HG02759 (cell line): ENCODE results near the gene FBXO40.
A peak's percentile ranks its signal among the peaks of the same experiment; 100 is the strongest.
"Not testable (repeated sequence)": the region's sequence is repeated elsewhere in the genome, so short reads cannot be mapped to it uniquely, and the experiment has no call there.

ENCODE experiments used
- ATAC-seq: cut with Tn5 transposase; IDR thresholded peaks from one replicate; pipeline ENCODE4 v1.9.1; 2021; ENCODE audit warnings: mild to moderate bottlenecking, moderate library complexity; ENCODE audit not compliant: unreplicated experiment

The FBXO40 gene, protein sequence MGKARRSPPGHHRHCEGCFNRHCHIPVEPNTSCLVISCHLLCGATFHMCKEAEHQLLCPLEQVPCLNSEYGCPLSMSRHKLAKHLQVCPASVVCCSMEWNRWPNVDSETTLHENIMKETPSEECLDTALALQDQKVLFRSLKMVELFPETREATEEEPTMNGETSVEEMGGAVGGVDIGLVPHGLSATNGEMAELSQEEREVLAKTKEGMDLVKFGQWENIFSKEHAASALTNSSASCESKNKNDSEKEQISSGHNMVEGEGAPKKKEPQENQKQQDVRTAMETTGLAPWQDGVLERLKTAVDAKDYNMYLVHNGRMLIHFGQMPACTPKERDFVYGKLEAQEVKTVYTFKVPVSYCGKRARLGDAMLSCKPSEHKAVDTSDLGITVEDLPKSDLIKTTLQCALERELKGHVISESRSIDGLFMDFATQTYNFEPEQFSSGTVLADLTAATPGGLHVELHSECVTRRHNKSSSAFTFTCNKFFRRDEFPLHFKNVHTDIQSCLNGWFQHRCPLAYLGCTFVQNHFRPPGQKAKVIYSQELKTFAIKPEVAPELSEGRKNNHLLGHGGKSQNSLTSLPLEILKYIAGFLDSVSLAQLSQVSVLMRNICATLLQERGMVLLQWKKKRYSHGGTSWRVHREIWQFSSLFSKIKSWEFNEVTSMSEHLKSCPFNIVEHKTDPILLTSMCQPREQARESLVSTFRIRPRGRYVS

DNA sequence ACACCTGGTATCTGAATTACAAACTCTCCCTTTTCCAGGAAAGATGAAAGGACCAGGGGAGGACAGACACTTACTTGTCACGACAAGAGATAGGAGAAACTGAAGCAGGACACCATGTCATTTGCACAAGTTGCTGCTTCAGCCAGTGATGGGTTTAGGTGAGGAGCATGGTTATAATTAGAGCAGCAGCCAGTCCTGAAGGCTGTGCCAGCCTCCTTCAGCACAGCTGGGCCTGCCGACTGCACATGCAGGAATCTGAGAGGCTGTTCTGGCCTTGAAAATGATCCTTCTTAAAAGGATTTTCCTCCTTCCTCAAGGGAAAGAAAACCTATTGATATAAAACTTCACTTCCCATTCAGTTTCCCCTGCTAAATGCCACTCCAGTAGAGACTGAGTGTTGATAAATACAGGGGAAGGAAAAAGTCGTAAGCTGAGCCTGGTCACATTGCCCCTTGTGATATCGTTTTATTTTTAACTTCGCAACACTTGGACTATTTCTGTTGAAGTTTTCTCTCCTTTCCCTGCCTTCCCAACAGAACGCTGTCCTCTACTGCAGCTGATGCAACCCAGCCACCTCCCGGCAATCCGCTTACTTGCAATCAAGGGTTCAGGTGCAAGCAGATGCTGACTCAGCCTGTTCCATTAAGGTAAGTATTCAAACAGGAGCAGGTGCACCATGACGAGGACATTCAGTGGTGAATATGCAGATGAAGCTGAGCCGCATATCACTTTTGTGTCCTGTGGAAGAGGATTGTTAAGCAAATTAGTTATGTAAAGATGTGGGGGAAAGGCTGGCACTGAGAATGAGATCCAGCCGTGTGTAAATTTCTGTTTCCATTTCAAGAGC, at the start of gene FBXO40:
TSS of gene FBXO40 (plus strand) at position 524 of the 847 bp plus-strand sequence. CDS start 27,197 bp downstream, outside the sequence.
- peak; percentile 61 for ATAC-seq

DNA sequence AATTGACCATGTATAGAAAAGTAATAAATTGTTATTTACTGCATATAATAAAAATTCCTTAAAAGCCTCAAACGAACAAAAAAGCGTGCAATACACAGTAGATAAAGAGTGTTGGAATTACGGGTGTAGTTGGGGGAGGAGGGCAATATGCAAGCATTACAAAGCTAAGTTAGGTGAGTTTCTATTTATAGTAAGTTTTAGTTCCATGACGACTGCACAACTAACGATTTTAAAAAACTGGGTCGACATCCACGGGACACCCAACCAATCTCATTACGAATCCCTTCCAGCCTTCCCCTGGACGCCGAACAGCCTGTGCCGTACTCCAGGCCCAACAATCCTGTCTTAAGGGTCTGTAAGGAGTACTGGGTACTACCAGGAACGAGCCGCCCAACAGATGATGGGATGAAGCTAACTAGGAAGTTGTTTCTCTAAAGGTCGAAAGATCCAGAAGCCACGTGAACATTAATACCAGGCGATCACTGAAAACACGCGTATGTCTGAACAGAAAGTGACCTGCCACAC, 48.1 kb upstream of the FBXO40 start:
- ATAC-seq, result peak; percentile 0

DNA sequence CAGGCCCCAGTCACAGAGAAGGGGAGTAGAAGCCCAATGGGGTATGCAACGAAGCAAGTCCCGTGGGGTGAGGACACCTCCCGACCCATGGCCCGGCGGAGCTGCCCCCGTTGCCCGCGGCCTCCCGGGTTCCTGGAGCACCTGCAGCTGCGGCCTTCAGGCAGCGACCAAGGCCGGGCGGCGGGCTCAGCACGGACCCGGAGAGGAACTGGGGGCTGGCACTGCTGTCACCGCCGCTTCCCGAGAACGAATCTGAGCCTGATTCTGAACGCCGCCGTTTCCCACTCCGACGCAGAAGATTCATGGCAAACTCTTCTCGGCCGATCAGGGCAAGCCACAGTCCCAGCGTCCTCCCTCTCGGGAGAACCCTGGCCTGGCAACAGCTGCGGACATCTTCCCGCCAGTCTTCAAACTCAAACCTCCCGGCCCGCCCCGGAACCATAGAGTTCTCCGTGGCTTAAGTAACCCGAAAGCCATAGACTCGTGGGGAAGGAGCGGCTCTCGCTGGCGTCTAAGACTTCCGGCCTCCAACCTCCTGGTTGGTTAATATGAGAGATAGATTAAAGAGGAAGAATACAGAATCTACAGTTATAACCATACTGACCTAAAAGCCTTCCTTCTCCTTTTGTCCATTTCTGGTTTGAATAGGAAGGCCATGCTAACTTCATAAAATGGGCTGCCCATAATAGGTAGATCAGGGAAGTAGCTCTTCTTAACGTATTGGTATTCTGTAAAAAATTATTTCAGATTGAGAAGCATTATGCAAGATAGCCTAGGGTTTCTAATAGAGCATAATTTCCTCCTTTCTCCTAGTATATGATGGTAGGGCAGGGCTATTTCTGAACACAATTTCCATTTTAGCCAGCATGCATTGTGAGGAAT, 47.4 kb upstream of the FBXO40 start, which contains the start of gene POLQ:
TSS of gene POLQ (minus strand) at position 415 of the 882 bp plus-strand sequence. CDS start at position 304, 111 bp downstream.
- peak; percentile 86 for ATAC-seq

DNA sequence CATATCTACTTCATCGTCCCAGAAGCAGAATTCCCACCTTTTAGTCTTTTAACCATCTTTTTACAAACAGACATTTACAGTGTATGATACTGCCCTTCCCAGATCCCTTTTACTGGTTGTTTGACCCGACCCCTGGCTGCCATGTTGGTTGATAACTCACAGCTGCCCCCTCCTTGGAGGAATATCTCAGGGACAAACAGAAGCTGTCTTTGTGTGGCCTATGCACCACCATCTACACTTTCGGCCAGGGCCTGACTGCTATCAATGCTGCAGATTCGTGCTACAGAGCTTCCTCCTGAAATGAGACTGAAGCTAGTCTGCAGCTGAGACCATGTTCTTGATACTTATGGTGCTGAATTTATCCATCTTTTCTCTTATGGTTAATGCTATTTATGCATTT, 40.8 kb upstream of the FBXO40 start:
- ATAC-seq, result no peak

DNA sequence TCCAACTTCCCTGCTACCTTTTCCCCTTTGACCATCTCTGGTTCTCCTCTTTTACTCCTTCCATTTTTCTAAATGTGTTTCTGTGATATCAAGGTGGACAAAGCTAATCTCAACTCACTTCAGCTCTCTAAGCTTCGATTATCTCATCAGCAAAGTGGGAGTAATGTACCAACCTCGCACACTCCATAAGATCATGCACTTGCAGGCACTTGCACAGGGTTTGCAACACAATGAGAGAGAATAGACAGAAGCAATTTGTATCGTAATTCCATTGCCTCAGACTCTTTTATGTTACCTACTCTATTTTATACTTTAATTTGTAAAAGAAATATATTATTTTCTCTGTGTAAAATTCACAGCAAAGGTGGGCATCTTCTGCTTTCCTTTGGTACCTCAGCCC, 40.4 kb upstream of the FBXO40 start:
- no peak for ATAC-seq

DNA sequence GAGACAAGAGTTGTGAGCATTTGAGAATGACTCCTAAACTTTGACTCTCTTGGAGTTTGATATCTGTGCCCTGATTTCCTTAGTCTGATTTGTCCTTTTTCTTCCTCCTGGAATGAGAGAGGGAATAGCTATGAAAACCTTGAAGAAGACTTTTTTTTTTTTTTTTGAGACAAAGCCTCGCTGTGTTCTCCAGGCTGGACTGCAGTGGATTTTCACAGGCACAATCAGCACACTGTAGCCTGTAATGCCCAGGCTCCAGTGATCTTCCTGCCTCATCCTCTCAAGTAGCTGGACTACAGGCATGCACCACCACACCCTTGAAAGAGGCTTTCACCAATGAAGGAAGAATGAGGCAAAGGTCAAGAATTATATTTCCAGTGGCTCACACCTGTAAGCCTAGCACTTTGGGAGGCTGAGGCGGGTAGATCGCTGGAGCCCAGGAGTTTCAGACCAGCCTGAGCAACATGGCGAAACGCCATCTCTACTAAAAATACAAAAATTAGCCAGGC, 35.7 kb upstream of the FBXO40 start:
- no peak for ATAC-seq

DNA sequence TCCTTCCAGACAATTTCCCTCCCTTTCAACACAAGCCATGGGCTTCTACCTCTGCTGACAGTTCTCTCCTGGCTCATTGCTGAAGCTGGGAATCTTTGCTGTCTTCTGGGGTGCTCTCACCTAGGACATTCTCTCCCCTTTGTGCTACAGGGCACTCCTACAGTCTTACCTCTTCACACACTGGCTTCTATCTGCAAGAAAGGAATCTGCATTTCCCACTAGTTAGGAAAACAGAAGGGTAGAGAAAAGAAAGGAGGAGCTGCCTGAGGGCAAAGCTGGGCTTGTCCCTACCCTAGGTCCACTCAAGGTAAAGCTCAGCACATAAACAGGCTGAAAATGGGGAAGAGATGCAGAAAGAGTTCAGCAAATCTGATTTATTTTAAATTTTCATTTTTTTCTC, 31.0 kb upstream of the FBXO40 start:
- ATAC-seq, result no peak

DNA sequence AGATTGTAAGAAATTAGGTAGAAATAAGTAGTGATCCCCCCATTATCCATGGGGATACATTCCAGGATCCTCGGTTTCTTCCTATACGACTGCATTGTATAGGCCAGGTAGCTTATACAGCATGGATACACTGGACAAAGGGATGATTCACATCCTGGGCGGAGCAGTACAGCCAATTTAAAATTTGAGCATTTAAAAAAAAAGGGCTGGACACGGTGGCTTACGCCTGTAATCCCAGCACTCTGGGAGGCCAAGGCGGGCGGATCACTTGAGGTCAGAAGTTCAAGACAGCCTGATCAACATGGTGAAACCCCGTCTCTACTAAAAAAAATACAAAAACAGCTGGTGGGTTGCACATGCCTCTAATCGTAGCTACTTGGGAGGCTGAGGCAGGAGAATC, 26.4 kb upstream of the FBXO40 start:
- ATAC-seq, result no peak

DNA sequence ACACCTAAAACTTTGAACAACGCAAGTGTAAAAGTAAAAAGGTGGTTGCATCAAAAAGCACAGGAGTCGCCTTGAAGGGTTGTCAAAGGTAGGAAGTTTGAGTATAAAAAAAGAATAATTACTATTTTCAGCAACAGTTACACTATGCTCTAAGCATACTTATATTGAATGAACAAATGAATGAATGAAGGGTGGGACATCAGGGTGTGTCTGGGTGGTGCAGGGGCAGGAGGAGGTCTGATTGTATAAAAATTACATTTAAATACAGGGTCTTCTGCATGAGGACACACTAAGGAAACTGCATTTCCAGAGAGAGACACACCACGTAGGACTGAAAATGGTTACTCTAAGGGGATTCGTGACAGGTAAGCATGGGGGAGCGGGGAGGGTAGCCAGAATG, 25.5 kb upstream of the FBXO40 start, which contains the start of gene ARGFX:
TSS of gene ARGFX (plus strand) at position 301 of the 400 bp plus-strand sequence. CDS start 2,765 bp downstream, outside the sequence.
- ATAC-seq, result no peak

DNA sequence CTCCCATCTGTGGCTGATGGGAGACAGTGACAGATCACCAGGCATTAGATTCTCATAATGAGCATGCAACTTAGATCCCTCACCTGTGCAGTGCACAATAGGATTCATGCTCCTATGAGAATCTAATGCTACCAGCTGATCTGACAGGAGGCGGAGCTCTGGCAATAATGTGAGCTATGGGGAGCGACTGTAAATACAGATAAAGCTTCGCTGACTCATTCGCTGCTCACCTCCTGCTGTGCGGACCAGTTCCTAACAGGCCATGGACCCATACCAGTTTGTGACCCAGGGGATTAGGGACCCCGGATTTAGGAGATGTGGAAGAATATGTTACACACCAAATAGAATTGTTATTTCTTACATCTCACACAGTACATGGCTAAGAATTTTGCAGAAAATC, 18.7 kb upstream of the FBXO40 start:
- ATAC-seq, result no peak

DNA sequence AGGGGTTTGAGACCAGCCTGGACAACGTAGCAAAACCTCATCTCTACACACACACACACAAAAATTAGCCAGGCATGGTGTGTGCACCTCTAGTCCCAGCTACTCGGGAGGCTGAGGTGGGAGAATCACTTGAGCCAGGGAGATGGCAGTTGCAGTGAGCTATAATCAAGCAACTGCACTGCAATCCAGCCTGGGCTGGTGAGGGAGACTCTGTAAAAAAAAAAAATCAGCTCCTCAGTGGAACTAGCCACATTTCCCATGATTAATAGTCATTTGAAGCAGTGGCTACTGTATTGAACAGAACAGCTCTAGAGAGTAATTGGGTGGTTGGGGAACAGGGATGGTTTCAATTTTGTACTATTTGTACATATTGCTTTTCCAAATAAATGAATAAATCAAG, 11.5 kb upstream of the FBXO40 start:
- no peak for ATAC-seq

DNA sequence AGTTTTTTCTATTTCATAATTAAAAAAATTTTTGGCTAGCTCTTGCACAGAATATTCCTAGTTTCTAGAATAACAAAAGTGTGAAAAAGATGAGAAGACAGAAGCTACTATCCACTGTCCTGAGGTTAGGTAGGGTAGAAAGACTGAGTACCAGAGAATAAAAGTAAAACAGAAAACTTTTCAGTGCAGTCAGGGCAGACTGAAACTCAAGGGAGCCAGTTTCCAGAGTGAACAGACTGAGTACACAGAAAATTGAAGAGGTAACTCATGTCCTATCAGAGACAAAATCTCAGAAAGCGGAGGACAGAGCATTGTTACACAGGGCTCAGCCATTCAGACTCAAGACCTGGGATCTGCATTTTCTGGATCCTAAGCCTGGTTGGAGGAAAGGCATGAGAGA, 8.8 kb upstream of the FBXO40 start:
- ATAC-seq, result no peak

DNA sequence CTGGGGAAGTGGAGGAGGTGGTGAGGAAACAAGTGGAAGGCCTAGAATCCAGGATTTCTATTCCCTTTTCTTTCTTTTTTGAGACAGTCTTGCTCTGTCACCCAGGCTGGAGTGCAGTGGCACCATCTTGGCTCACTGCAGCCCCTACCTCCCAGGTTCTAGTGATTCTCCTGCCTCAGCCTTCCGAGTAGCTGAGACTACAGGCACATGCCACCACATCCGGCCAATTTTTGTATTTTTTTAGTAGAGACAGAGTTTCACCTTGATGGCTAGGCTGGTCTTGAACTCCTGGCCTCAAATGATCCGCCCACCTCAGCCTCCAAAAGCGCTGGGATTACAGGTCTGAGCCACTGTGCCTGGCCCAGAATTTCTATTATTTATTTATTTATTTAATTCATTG, 627 bp downstream of the FBXO40 start:
- not testable (repeated sequence) for ATAC-seq

DNA sequence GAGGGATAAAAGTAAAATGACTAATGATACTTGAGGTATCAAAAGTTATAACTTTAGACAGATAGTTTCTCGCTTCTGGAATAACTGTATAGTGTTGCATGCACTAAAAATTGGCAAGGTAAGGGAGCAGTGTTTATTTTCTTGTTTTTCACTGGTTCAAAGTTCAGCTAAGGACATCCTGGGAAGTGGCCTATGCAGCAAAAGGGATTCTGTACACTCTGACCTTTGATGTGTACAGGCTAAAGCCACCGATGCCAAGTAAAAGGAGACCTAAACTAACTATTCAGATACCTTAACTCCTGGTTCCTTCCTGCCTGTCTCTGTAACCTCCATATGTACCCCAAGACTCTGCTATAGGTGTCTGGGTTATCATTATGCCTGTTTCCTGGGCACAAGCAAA, 1.7 kb downstream of the FBXO40 start:
- no peak for ATAC-seq

DNA sequence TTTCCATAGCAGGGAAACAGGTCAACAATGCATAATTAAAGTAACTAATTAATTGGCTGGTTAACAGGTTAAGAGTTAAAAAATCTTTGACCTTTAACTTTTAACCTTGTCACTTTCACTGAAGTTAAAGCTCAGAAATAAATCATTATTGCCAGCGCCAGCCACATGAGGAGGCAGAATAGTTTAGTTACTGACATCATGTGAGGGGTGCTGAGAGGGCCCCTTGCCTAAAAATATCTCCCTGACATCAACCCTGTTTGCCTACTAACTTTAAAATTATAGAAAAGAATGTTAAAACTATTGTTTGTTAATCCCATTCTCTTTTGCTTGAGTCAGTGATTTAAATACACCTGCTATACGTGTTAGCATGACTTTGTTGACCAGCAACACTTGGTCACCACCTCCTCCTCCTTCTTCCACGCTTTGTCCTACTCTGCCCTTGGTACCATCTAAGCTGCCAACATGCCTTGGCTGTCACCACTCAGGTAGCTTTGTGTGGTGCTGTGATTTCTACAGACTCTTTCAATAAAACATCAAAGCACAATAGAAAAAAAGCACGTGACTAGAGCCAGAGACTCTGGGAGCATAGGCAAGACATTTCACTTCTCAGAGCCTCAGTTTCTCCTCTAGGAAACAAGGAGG, 2.7 kb downstream of the FBXO40 start:
- no peak for ATAC-seq

DNA sequence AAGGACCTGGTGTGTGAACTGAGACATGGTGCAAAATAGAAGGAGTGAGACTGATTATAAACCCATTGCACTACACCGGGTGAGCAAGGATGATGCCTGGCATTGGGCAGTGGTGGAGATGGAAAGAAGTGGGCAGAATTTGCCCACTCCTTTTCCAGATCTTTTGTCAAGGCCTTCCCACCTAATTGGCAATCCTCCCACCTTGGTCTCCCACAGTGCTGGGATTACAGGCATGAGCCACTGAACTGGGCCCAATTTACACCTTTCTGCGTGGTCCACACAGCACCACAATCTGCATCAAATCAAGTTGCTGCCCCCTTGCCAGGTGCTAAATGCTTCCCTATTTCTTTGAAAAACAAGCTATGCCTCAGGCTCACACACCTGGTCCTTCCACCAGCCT, 5.4 kb downstream of the FBXO40 start:
- ATAC-seq, result no peak

DNA sequence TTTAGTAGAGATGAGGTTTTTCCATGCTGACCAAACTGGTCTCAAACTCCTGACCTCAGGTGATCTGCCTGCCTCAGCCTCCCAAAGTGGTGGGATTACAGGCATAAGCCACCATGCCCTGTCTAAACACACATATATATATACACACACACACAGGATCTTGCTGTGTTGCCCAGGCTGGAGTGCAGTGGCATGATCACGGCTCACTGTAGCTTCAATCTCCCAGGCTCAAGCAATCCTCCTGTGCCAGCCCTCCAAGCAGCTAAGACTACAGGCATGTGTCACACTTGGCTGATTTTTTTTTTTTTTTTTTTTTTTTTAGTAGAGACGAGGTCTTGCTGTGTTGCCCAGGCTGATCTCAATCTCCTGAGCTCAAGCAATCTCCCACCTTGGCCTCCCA, 6.7 kb downstream of the FBXO40 start:
- ATAC-seq, result not testable (repeated sequence)

DNA sequence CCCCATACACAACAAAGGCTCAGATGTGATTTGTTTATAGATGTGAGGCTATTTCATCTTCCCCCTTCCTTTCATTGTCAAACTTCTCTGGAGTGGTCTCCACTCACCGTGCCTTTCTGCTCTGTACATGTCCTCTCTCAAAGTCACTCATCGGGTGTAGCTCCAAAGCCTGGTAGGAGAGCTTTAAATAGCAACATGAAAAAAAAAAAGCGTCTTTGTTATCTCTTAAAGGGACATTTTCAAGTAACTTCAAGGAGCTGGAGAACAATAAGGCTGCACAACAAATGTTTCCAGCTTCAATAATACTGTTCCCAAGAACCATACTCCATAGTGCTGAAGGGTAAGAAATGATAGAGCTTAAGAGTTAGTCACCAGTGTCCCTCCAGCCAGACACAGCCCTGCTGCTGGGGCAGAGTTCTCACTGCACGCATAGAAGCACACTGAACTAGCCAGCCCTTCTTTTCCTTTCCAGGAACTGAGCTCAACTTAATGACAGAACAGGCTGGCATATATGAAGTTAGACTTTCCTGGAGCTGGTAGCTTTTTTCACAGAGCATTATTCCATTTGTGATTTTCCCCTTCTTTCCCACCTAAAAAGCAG, 8.1 kb downstream of the FBXO40 start:
- ATAC-seq, result no peak

DNA sequence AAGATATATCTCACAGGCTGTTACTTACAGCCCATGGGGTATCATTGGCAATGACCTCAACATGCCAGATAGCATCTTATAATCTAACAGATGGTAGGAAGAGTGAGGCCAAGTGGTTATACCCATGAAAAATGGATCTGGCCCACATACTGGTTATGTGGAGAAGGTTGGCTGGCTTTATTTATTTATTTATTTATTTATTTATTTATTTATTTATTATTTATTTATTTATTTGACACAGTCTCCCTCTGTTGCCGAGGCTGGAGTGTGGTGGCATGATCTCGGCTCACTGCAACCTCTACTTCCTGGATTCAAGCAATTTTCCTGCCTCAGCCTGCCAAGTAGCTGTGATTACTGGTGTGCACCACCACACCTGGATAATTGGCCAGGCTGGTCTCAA, 11.6 kb downstream of the FBXO40 start:
- ATAC-seq, result no peak
